Stimulated activated memory B cell treated with anti-CD40 and anti-IgM and Interleukin-4, amounts not matched to agents 10 μg/mL and 1 μg/mL and 100 μg/mL, for 72 hours (primary cell): ENCODE results near the gene VMP1.

ENCODE experiments used
- ATAC-seq: fragments of 150-1000 bp; cut with Tn5 transposase; 2 replicates; pipeline ENCODE4 v1.10.0; 2021
- H3K27ac Mint-ChIP-seq: one replicate; pipeline ENCODE4 v1.8.0; 2022; ENCODE audit warnings: mild to moderate bottlenecking, mixed read lengths
- H3K27me3 Mint-ChIP-seq: one replicate; pipeline ENCODE4 v1.8.0; 2022; ENCODE audit warnings: mixed read lengths
- H3K36me3 Mint-ChIP-seq: one replicate; pipeline ENCODE4 v1.8.0; 2022; ENCODE audit warnings: mixed read lengths
- H3K4me1 Mint-ChIP-seq: one replicate; pipeline ENCODE4 v1.8.0; 2022; ENCODE audit warnings: mixed read lengths
- H3K4me3 Mint-ChIP-seq: one replicate; pipeline ENCODE4 v1.8.0; 2022; ENCODE audit warnings: mild to moderate bottlenecking, moderate library complexity, mixed read lengths
- H3K9me3 Mint-ChIP-seq: one replicate; pipeline ENCODE4 v1.8.0; 2022; ENCODE audit warnings: mixed read lengths

The VMP1 gene

GRCh38 chr17:59695945-59696681 is 11.3 kb upstream of the VMP1 start:
- H3K4me3 Mint-ChIP-seq, result no peak overlapping the region
- peaks cover 56% of the 10 kb centered on the region for H3K4me1 Mint-ChIP-seq
- H3K36me3 Mint-ChIP-seq, result peaks cover 70% of the 10 kb centered on the region
- no peak for ATAC-seq
- no peaks in the 10 kb centered on the region for H3K27me3 Mint-ChIP-seq
- peak overlapping the region; percentile 61 for H3K27ac Mint-ChIP-seq
- H3K9me3 Mint-ChIP-seq, result no peaks in the 10 kb centered on the region

GRCh38 chr17:59696682-59697277 is 10.7 kb upstream of the VMP1 start:
- Mint-ChIP-seq H3K36me3 (peaks cover 66% of the 10 kb centered on the region), H3K9me3 (no peaks in the 10 kb centered on the region), H3K27ac (peak overlapping the region; percentile 61), H3K4me3 (no peak overlapping the region), H3K4me1 (peaks cover 62% of the 10 kb centered on the region), H3K27me3 (no peaks in the 10 kb centered on the region)
- ATAC-seq, result peak; percentile 82

- no peak for ATAC-seq
- Mint-ChIP-seq H3K9me3 (no peaks in the 10 kb centered on the region), H3K4me3 (no peak overlapping the region), H3K27ac (peak overlapping the region; percentile 61), H3K36me3 (peaks cover 63% of the 10 kb centered on the region), H3K4me1 (peaks cover 76% of the 10 kb centered on the region), H3K27me3 (no peaks in the 10 kb centered on the region)
These were observed 9.3 kb upstream of the VMP1 start for GRCh38 chr17:59698143-59698542.

- H3K9me3 Mint-ChIP-seq, result no peaks in the 10 kb centered on the region
- peaks cover 60% of the 10 kb centered on the region for H3K36me3 Mint-ChIP-seq
- H3K4me1 Mint-ChIP-seq, result peaks cover 83% of the 10 kb centered on the region
- H3K4me3 Mint-ChIP-seq, result no peak overlapping the region
- H3K27me3 Mint-ChIP-seq, result no peaks in the 10 kb centered on the region
- no peak overlapping the region for H3K27ac Mint-ChIP-seq
- no peak for ATAC-seq
These were observed 8.2 kb upstream of the VMP1 start for GRCh38 chr17:59699218-59699617.

- Mint-ChIP-seq H3K27me3 (no peaks in the 10 kb centered on the region), H3K36me3 (peaks cover 58% of the 10 kb centered on the region), H3K27ac (no peak overlapping the region)
These were observed 7.7 kb upstream of the VMP1 start for GRCh38 chr17:59699786-59700185.

GRCh38 chr17:59702304-59702703 is 5.2 kb upstream of the VMP1 start:
- Mint-ChIP-seq H3K9me3 (no peaks in the 10 kb centered on the region), H3K36me3 (peaks cover 47% of the 10 kb centered on the region), H3K4me1 (peaks cover 94% of the 10 kb centered on the region), H3K27me3 (no peaks in the 10 kb centered on the region), H3K27ac (no peak overlapping the region), H3K4me3 (no peak overlapping the region)
- ATAC-seq, result no peak

More at GRCh38 chr17:59699786-59700185, 7.7 kb upstream of the VMP1 start:
- Mint-ChIP-seq H3K4me3 (no peak overlapping the region), H3K4me1 (peaks cover 83% of the 10 kb centered on the region), H3K9me3 (no peaks in the 10 kb centered on the region)
- no peak for ATAC-seq

- Mint-ChIP-seq H3K36me3 (peaks cover 15% of the 10 kb centered on the region), H3K27me3 (no peaks in the 10 kb centered on the region), H3K9me3 (no peaks in the 10 kb centered on the region), H3K4me3 (peak overlapping the region; percentile 98), H3K27ac (peak overlapping the region; percentile 97), H3K4me1 (peaks cover 63% of the 10 kb centered on the region)
- no peak for ATAC-seq
These were observed 547 bp downstream of the VMP1 start for GRCh38 chr17:59707971-59708430.

- Mint-ChIP-seq H3K4me1 (peaks cover 38% of the 10 kb centered on the region), H3K9me3 (no peaks in the 10 kb centered on the region), H3K4me3 (no peak overlapping the region), H3K27ac (no peak overlapping the region), H3K27me3 (no peaks in the 10 kb centered on the region), H3K36me3 (peaks cover 14% of the 10 kb centered on the region)
- no peak for ATAC-seq
These were observed 4.5 kb downstream of the VMP1 start for GRCh38 chr17:59711936-59712335.

- no peak overlapping the region for H3K27ac Mint-ChIP-seq
- H3K4me1 Mint-ChIP-seq, result peaks cover 32% of the 10 kb centered on the region
- no peaks in the 10 kb centered on the region for H3K27me3 Mint-ChIP-seq
- H3K36me3 Mint-ChIP-seq, result peaks cover 17% of the 10 kb centered on the region
- no peak overlapping the region for H3K4me3 Mint-ChIP-seq
- no peaks in the 10 kb centered on the region for H3K9me3 Mint-ChIP-seq
- ATAC-seq, result no peak
These were observed 5.4 kb downstream of the VMP1 start for GRCh38 chr17:59712862-59713261.

GRCh38 chr17:59714255-59714654 is 6.8 kb downstream of the VMP1 start:
- Mint-ChIP-seq H3K27ac (no peak overlapping the region), H3K4me3 (no peak overlapping the region), H3K4me1 (peaks cover 34% of the 10 kb centered on the region), H3K9me3 (no peaks in the 10 kb centered on the region), H3K36me3 (peaks cover 26% of the 10 kb centered on the region), H3K27me3 (no peaks in the 10 kb centered on the region)
- no peak for ATAC-seq

GRCh38 chr17:59716427-59716826 is 9.0 kb downstream of the VMP1 start:
- Mint-ChIP-seq H3K4me3 (no peak overlapping the region), H3K27ac (no peak overlapping the region), H3K27me3 (no peaks in the 10 kb centered on the region), H3K4me1 (peaks cover 31% of the 10 kb centered on the region), H3K9me3 (no peaks in the 10 kb centered on the region), H3K36me3 (peaks cover 26% of the 10 kb centered on the region)
- no peak for ATAC-seq

GRCh38 chr17:59719526-59719925 is 12.1 kb downstream of the VMP1 start:
- H3K9me3 Mint-ChIP-seq, result no peaks in the 10 kb centered on the region
- H3K4me3 Mint-ChIP-seq, result no peak overlapping the region
- H3K4me1 Mint-ChIP-seq, result peaks cover 34% of the 10 kb centered on the region
- no peak for ATAC-seq
- H3K27ac Mint-ChIP-seq, result no peak overlapping the region
- H3K36me3 Mint-ChIP-seq, result peaks cover 33% of the 10 kb centered on the region
- H3K27me3 Mint-ChIP-seq, result no peaks in the 10 kb centered on the region

GRCh38 chr17:59722623-59723022 is 15.2 kb downstream of the VMP1 start:
- Mint-ChIP-seq H3K4me1 (peaks cover 32% of the 10 kb centered on the region), H3K4me3 (no peak overlapping the region), H3K27me3 (no peaks in the 10 kb centered on the region), H3K36me3 (peaks cover 22% of the 10 kb centered on the region), H3K27ac (no peak overlapping the region), H3K9me3 (no peaks in the 10 kb centered on the region)
- no peak for ATAC-seq

GRCh38 chr17:59723041-59723440 is 15.6 kb downstream of the VMP1 start:
- Mint-ChIP-seq H3K4me1 (peaks cover 32% of the 10 kb centered on the region), H3K36me3 (peaks cover 22% of the 10 kb centered on the region), H3K27me3 (no peaks in the 10 kb centered on the region), H3K27ac (no peak overlapping the region), H3K4me3 (no peak overlapping the region), H3K9me3 (no peaks in the 10 kb centered on the region)
- ATAC-seq, result no peak

GRCh38 chr17:59723607-59724006 is 16.2 kb downstream of the VMP1 start:
- Mint-ChIP-seq H3K4me1 (peaks cover 31% of the 10 kb centered on the region), H3K4me3 (no peak overlapping the region), H3K36me3 (peaks cover 17% of the 10 kb centered on the region), H3K27ac (peak overlapping the region; percentile 1), H3K27me3 (no peaks in the 10 kb centered on the region), H3K9me3 (no peaks in the 10 kb centered on the region)
- ATAC-seq, result no peak

GRCh38 chr17:59725691-59726090 is 18.2 kb downstream of the VMP1 start:
- H3K4me3 Mint-ChIP-seq, result no peak overlapping the region
- no peak for ATAC-seq
- no peaks in the 10 kb centered on the region for H3K9me3 Mint-ChIP-seq
- no peaks in the 10 kb centered on the region for H3K27me3 Mint-ChIP-seq
- no peak overlapping the region for H3K27ac Mint-ChIP-seq
- peaks cover 13% of the 10 kb centered on the region for H3K36me3 Mint-ChIP-seq
- H3K4me1 Mint-ChIP-seq, result peaks cover 26% of the 10 kb centered on the region
